Activated T-cell treated with anti-CD3 and anti-CD28 coated beads, Interleukin-2, amount 50 U/mL, for 24 hours (primary cell): Measurements from ENCODE around the gene CCDC167.

Experiments
- DNase-seq: peaks from one replicate; pipeline ENCODE4 v3.0.0-alpha.2; 2020
- H3K27ac Mint-ChIP-seq: 2 replicates; pipeline ENCODE4 v1.8.0; 2020; ENCODE audit warnings: mild to moderate bottlenecking, mixed read lengths
- H3K27me3 Mint-ChIP-seq: 2 replicates; pipeline ENCODE4 v1.8.0; 2020; ENCODE audit warnings: mixed read lengths
- H3K36me3 Mint-ChIP-seq: 2 replicates; pipeline ENCODE4 v1.8.0; 2020; ENCODE audit warnings: low read depth, mixed read lengths
- H3K4me1 Mint-ChIP-seq: 2 replicates; pipeline ENCODE4 v1.8.0; 2020; ENCODE audit warnings: low read depth, mixed read lengths
- H3K4me3 Mint-ChIP-seq: 2 replicates; pipeline ENCODE4 v1.8.0; 2020; ENCODE audit warnings: mild to moderate bottlenecking, moderate library complexity, mixed read lengths
- H3K9me3 Mint-ChIP-seq: 2 replicates; pipeline ENCODE4 v1.8.0; 2020; ENCODE audit warnings: mixed read lengths

The CCDC167 gene

GRCh38 chr6:37482606-37483251 lies 17.0 kb downstream of the CCDC167 start:
- peak overlapping the region; percentile 51 for H3K27ac Mint-ChIP-seq
- no peak for DNase-seq
- no peak overlapping the region for H3K4me3 Mint-ChIP-seq
- H3K9me3 Mint-ChIP-seq: no peaks in the 10 kb centered on the region
- H3K36me3 Mint-ChIP-seq: peaks cover 69% of the 10 kb centered on the region
- no peaks in the 10 kb centered on the region for H3K27me3 Mint-ChIP-seq
- peaks cover 21% of the 10 kb centered on the region for H3K4me1 Mint-ChIP-seq

- H3K36me3 Mint-ChIP-seq: peaks cover 75% of the 10 kb centered on the region
- no peaks in the 10 kb centered on the region for H3K9me3 Mint-ChIP-seq
- no peak overlapping the region for H3K4me3 Mint-ChIP-seq
- no peaks in the 10 kb centered on the region for H3K27me3 Mint-ChIP-seq
- DNase-seq: no peak
- H3K4me1 Mint-ChIP-seq: peaks cover 17% of the 10 kb centered on the region
- H3K27ac Mint-ChIP-seq: no peak overlapping the region
These were observed 17.7 kb downstream of the CCDC167 start for GRCh38 chr6:37481711-37482605.

GRCh38 chr6:37480951-37481534 lies 18.6 kb downstream of the CCDC167 start:
- H3K4me1 Mint-ChIP-seq: peaks cover 13% of the 10 kb centered on the region
- H3K27me3 Mint-ChIP-seq: no peaks in the 10 kb centered on the region
- no peak for DNase-seq
- peak overlapping the region; percentile 55 for H3K27ac Mint-ChIP-seq
- H3K9me3 Mint-ChIP-seq: no peaks in the 10 kb centered on the region
- H3K4me3 Mint-ChIP-seq: no peak overlapping the region
- H3K36me3 Mint-ChIP-seq: peaks cover 83% of the 10 kb centered on the region

GRCh38 chr6:37480118-37480736 lies 19.5 kb downstream of the CCDC167 start:
- H3K4me1 Mint-ChIP-seq: peaks cover 6% of the 10 kb centered on the region
- H3K4me3 Mint-ChIP-seq: no peak overlapping the region
- no peak for DNase-seq
- H3K9me3 Mint-ChIP-seq: no peaks in the 10 kb centered on the region
- H3K36me3 Mint-ChIP-seq: peaks cover 83% of the 10 kb centered on the region
- peak overlapping the region; percentile 55 for H3K27ac Mint-ChIP-seq
- no peaks in the 10 kb centered on the region for H3K27me3 Mint-ChIP-seq

GRCh38 chr6:37479266-37479854 lies 20.3 kb downstream of the CCDC167 start:
- DNase-seq: no peak
- no peaks in the 10 kb centered on the region for H3K9me3 Mint-ChIP-seq
- H3K27ac Mint-ChIP-seq: peak overlapping the region; percentile 72
- no peaks in the 10 kb centered on the region for H3K27me3 Mint-ChIP-seq
- peaks cover 5% of the 10 kb centered on the region for H3K4me1 Mint-ChIP-seq
- H3K36me3 Mint-ChIP-seq: peaks cover 92% of the 10 kb centered on the region
- no peak overlapping the region for H3K4me3 Mint-ChIP-seq

GRCh38 chr6:37478827-37479226 lies 20.9 kb downstream of the CCDC167 start:
- Mint-ChIP-seq H3K9me3 (no peaks in the 10 kb centered on the region), H3K27me3 (no peaks in the 10 kb centered on the region), H3K27ac (peak overlapping the region; percentile 72), H3K4me1 (peaks cover 5% of the 10 kb centered on the region), H3K36me3 (peaks cover 96% of the 10 kb centered on the region), H3K4me3 (no peak overlapping the region)
- no peak for DNase-seq

GRCh38 chr6:37477656-37478435 lies 21.8 kb downstream of the CCDC167 start:
- DNase-seq: no peak
- Mint-ChIP-seq H3K4me3 (no peak overlapping the region), H3K27me3 (no peaks in the 10 kb centered on the region), H3K27ac (peak overlapping the region; percentile 67), H3K9me3 (no peaks in the 10 kb centered on the region), H3K36me3 (peaks cover 95% of the 10 kb centered on the region), H3K4me1 (peaks cover 5% of the 10 kb centered on the region)

- DNase-seq: no peak
- peak overlapping the region; percentile 67 for H3K27ac Mint-ChIP-seq
- peaks cover 5% of the 10 kb centered on the region for H3K4me1 Mint-ChIP-seq
- H3K9me3 Mint-ChIP-seq: no peaks in the 10 kb centered on the region
- no peak overlapping the region for H3K4me3 Mint-ChIP-seq
- H3K27me3 Mint-ChIP-seq: no peaks in the 10 kb centered on the region
- peaks cover 95% of the 10 kb centered on the region for H3K36me3 Mint-ChIP-seq
These were observed 22.5 kb downstream of the CCDC167 start for GRCh38 chr6:37477191-37477590.

- H3K9me3 Mint-ChIP-seq: no peaks in the 10 kb centered on the region
- no peak for DNase-seq
- peaks cover 95% of the 10 kb centered on the region for H3K36me3 Mint-ChIP-seq
- peaks cover 8% of the 10 kb centered on the region for H3K4me1 Mint-ChIP-seq
- H3K27ac Mint-ChIP-seq: peak overlapping the region; percentile 32
- H3K4me3 Mint-ChIP-seq: no peak overlapping the region
- no peaks in the 10 kb centered on the region for H3K27me3 Mint-ChIP-seq
These were observed 25.4 kb downstream of the CCDC167 start for GRCh38 chr6:37474316-37474715.

GRCh38 chr6:37473364-37474095 lies 26.2 kb downstream of the CCDC167 start:
- H3K36me3 Mint-ChIP-seq: peaks cover 92% of the 10 kb centered on the region

GRCh38 chr6:37467718-37468117 lies 32.0 kb downstream of the CCDC167 start:
- Mint-ChIP-seq H3K4me3 (no peak overlapping the region), H3K27me3 (no peaks in the 10 kb centered on the region), H3K27ac (no peak overlapping the region), H3K36me3 (peaks cover 85% of the 10 kb centered on the region), H3K9me3 (peaks cover 5% of the 10 kb centered on the region), H3K4me1 (peaks cover 2% of the 10 kb centered on the region)
- no peak for DNase-seq

More at GRCh38 chr6:37473364-37474095, 26.2 kb downstream of the CCDC167 start:
- H3K4me1 Mint-ChIP-seq: peaks cover 8% of the 10 kb centered on the region
- DNase-seq: no peak
- no peak overlapping the region for H3K4me3 Mint-ChIP-seq
- H3K9me3 Mint-ChIP-seq: no peaks in the 10 kb centered on the region
- no peaks in the 10 kb centered on the region for H3K27me3 Mint-ChIP-seq
- H3K27ac Mint-ChIP-seq: no peak overlapping the region

- H3K36me3 Mint-ChIP-seq: peaks cover 91% of the 10 kb centered on the region
- no peak overlapping the region for H3K4me3 Mint-ChIP-seq
- H3K4me1 Mint-ChIP-seq: no peaks in the 10 kb centered on the region
- peaks cover 5% of the 10 kb centered on the region for H3K9me3 Mint-ChIP-seq
- no peak overlapping the region for H3K27ac Mint-ChIP-seq
- H3K27me3 Mint-ChIP-seq: no peaks in the 10 kb centered on the region
- no peak for DNase-seq
These were observed 36.6 kb downstream of the CCDC167 start for GRCh38 chr6:37463110-37463509.

GRCh38 chr6:37460805-37461204 lies 38.9 kb downstream of the CCDC167 start:
- no peak for DNase-seq
- H3K36me3 Mint-ChIP-seq: peaks cover 94% of the 10 kb centered on the region
- no peaks in the 10 kb centered on the region for H3K27me3 Mint-ChIP-seq
- H3K4me3 Mint-ChIP-seq: no peak overlapping the region
- H3K9me3 Mint-ChIP-seq: no peaks in the 10 kb centered on the region
- H3K27ac Mint-ChIP-seq: peak overlapping the region; percentile 27
- H3K4me1 Mint-ChIP-seq: no peaks in the 10 kb centered on the region
